CD4-positive, alpha-beta T cell treated with Interleukin-6 at 100 ng/mL for 8 hours (primary cell): Measurements from ENCODE around the gene PGR.
"Not testable (repeated sequence)": the region's sequence is repeated elsewhere in the genome, so short reads cannot be mapped to it uniquely, and the experiment has no call there.

Source experiments
- DNase-seq: peaks from one replicate; pipeline ENCODE4 v3.0.0-alpha.2; 2020; ENCODE audit warnings: mixed read lengths, low spot score

PGR gene

DNA sequence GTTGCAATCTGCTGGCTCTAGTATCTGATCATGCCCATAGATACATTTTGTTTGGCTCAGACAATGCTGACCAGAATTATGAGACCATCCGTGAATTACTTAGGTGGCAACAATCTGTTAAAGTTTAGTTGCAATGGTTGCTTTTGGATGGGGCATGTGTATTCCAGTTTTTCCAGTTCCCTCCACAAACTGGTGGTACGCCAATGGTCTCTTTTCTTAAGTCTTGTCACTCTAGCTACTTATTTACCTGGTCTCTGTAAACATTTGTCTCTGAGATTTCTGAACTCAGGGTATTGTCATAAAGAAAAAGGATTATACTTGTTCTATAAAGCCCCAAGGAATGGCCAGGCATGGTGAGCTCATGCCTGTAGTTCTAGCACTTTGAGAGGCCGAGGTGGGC lies 65.9 kb downstream of the PGR start:
- DNase-seq: no peak

DNA sequence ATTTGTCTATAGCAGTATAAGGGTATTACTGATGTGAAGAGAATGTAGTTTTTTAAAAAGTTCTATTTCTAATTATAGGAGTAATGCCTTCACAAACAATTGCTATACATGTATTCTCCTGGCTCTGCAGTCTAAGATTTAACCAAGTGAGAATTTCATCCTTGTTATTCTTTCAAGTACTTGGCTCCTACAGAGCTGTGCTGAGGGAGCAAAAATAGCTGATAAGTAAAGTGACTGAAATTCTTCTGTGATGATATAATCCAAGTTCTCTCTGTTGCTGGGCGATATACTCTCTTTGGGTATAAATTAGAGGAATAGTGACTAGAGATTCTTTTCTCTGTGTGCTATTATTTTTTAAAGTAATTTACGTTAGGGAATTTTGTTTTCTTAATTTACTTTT lies 68.0 kb downstream of the PGR start:
- no peak for DNase-seq

DNA sequence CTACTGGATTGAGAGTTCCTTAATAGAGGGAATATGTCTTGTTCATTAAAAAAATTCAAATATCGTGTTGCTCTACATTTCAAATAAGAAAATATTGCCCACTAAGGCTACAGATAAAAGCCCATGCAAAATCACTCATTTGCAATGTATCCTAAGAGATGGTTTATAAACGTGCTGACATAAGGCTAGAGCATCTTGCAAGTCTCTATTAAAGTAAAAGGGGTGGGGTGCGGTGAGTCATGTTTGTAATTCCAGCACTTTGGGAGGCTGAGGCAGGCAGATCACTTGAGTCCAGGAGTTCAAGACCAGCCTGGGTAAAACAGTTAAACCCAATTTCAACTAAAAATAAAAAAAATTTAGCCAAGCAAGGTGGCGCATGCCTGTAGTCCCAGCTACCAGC lies 70.3 kb downstream of the PGR start:
- no peak for DNase-seq

DNA sequence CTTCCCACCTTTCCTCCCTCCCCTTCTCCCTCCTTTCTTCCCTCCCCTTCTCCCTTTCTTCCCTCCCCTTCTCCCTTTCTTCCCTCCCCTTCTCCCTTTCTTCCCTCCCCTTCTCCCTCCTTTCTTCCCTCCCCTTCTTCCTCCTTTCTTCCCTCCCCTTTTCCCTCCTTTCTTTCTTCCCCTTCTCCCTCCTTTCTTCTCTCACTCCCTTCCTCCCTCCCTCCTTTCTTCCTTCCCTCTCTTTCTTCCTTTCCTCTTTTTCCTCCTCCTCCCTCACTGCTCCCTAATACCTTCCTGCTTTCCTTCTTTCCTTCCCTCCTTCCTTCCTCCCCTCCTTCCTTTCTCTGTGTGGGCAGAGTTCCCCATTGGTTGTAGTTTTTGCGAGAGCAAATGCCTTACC lies 76.1 kb downstream of the PGR start:
- no peak for DNase-seq

DNA sequence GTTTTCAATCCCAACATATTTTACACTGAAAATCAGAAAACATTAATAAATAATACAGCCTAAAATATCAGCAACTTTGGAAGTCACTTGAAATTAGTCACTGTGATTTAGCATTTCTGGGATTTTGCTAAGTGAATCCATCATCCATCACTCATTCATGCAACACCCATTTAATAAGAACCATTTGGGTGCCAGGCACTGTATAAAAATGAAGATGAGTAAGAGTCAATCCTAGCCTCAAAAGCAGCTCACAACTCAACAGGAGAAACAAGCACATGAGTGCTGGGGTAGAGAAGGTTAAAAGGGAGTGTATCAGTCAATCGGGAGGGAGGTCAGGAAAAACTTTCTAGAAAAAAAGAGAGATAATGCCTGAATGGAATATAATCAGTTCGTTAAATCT lies 77.9 kb downstream of the PGR start:
- no peak for DNase-seq

DNA sequence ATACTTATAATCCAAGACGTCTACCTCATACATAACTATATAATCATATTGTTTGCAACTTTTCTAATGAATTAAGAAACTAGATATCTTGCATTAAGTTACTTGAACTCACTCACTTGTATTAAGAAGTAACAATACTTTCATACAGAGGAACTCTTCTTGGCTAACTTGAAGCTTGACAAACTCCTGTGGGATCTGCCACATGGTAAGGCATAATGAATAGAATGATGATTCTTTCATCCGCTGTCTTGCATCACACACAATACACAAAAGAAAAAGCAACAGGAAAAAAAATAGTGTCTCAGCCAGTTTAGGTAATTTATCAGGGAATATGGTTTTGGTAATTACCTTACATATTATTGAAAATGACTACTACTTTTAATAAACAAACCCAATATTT lies 79.8 kb downstream of the PGR start:
- DNase-seq: no peak

DNA sequence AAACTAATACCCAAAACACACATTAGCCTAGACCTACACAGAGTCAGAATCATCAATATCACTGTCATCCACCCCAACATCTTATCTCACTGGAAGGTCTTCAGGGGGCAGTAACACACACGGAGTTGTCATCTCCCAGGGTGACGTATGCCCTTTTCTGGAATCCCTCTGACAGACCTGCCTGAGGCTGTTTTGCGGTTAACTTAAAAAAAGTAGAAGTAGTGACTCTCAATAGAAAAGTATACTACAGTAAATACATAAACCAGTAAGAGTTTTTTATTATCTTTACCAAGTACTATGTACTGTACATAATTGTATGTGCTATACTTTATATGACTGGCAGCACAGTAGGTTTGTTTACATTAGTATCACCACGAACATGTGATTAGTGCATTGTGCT lies 80.5 kb downstream of the PGR start:
- no peak for DNase-seq

DNA sequence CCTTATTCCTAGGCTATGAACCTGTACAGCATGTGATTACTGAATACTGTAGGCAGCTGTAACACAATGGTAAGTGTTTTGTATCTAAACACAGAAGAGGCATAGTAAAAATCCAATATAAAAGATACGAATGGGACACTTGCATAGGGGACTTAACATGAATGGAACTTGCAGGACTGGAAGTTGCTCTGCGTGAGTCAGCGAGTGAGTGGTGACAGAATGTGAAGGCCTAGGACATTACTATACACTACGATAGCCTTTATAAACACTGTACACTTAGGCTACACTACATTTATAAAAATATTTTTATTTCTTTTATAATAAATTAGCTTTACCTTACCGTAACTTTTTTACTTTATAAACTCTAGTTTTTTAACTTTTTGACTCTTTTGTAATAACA lies 81.1 kb downstream of the PGR start:
- DNase-seq: no peak

DNA sequence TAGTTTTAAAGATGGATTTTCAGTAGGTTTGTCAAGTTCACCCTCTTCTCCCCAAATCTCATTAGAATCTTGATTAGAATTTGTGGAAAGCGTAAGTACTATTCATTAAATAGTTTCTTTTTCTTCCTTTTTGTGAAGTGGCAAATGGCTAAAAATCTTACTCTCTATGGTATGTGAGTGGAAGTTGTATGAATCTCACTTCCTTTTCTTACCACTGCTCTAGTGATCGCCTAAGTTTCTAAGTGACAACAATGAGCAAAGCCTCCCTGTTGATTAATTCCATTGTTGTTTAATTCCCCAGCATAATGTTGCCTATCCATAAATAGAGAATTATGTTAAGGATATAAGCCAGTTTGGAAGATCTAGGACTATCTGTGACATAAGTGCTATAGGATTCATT lies 82.7 kb downstream of the PGR start:
- no peak for DNase-seq

DNA sequence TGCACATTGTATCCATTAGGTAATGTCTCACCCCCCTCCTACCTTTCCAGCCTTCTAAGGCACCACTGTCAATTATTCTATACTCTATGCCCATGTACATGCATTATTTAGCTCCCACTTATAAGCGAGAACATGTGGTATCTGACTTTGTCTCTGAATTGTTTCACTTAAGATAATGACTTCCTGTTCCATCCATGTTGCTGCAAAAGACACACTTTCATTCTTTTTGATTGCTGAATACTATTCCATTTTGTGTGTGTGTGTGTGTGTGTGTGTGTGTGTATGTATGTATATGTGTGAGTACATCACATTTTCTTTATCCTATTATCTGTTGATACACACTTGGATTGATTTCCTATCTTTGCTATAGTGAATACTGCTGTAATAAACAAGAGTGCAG lies 84.2 kb downstream of the PGR start:
- no peak for DNase-seq

DNA sequence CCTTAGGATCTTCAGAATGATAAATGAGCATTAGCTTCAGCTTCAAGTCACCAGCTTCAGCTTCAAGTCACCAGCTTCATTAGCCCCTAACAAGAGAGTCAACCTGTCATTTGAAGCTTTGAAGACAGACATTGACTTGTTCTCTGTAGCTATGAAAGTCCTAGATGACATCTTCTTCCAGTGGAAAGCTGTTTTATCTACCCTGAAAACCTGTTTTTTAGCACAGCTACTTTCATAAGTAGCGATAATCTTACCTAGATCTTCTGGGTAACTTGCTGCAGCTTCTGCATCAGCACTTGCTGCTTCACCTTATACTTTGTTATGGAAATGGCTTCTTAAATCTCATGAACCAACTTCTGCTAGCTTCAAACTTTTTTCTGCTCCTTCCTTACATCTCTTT lies 85.7 kb downstream of the PGR start:
- DNase-seq: no peak

DNA sequence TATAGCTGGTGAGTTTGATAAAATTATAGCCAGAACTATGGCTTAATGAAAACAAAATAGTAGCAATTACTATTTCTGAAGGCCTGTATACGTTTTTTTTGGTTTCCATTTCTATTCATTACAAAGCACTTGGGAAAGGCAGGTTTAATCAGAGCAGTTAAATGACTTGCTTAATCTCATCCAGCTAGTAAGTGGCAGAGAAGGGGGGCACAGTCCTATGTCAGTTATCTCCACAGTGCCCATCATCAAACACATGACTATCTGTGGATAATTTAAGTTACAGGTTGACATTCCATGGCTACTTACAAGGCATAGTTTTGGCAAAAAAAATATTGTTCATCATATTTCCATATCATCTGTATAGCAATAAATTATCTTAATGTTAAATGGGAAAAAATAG lies 93.7 kb downstream of the PGR start:
- no peak for DNase-seq

DNA sequence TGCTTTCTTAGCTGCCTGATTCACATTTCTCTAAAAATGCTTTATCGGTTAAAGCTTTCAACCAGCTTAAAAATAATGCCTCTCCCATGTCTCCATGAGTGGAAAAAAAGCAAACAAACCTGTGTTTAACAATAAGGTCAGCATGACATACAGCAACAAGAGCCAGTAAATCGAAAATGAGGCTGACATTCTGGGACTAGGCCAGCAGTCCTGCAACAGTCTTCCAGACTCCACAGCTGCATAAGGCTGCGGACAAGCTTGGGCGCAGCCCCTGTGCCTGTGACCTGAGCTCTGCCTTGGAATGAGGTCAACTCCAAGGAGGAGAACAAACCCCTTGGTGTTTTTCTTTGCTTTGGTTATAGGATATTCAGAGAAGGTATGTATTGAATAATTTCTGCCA lies 95.5 kb downstream of the PGR start:
- DNase-seq: no peak

DNA sequence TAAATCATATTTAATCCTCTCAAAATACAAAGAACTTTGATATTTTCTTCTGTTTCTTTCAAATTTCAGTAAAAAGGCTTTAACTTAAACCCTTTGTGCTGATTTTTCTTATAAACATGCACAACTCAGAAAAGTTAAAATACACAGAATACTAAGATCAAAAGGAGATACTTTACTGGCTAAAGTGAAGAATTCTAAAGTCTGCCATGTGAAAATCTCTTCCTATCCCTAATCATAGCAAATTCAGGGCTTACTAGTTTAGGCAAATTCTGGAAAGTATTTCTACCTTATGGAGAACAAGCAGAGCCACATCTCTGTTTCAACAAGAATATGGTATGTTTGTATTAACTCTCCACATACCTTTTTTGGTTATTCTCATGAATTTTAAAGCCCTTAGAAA lies 96.6 kb downstream of the PGR start:
- DNase-seq: no peak

DNA sequence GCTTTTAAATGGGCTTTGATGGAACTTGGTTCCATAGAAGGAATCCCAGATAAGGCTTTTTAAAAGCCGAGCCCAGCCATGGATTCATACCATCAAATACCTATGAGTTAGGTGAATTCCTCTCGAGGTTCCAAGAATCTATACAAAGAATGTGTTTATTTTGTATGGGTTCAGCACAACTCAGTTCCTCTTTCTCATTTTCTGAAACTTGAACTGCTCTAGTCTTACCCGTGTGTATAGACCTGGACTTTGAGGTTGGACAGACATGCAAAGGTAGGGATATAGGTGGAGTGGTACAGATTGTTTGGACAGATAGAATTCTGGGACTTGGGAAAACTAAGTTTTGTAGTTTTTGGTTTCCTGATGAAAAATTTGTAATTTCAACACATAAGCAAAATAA lies 97.9 kb downstream of the PGR start:
- no peak for DNase-seq

DNA sequence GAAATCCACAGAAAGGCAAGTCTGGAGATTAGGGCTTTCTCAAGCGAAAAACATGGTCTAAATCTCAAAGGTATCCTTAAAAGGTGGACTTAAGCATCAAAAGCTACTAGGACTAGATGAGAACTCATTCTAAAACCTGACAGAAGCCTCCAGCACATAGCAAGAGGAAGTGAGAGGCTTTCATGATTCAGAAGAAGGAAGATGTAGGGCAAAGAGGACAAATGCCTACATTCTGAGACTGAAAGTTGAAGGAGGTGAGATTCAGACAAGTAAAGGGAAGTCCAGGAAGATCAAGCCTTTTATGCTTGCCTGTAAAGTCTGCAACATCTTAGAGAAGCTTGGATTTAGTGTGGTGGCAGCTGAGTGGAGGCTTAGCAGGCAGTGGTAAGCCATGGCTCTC lies 98.9 kb downstream of the PGR start:
- DNase-seq: no peak

DNA sequence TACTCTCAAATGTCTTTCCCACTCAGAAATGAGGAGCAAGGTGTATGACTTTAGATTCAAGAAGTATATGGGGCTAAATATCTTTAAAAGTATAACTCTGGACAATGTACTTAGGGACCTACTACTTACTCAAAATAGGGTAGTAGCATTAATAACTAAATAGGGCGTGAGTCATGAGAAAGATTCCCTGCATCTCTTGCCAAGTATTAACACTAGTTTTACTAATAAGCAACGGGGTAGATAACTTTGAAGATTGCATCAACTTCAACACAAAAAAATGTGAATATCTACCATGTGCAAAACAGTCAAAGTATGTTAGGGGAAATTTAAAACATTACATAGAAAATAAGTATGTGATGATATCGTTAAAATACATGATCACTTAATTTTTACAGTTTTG lies 99.6 kb downstream of the PGR start:
- DNase-seq: no peak

DNA sequence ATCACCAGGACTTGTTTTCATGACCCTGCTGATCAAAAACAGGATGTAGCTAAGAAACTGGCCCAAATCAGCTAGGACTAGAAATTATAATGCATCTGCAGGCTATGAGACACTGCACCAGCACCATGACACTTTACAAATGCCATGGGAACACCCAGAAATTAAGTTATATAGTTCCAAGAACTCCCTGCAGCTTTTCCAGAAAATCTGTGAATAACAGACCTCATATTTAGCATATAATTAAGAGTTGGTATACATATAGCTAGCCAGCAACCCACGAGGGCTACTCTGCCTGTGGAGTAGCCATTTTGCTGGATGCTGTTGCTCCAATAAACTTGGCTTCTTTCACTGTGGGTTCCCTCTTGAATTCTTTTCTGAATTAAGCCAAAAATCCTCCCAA lies 101.0 kb downstream of the PGR start:
- DNase-seq: no peak

DNA sequence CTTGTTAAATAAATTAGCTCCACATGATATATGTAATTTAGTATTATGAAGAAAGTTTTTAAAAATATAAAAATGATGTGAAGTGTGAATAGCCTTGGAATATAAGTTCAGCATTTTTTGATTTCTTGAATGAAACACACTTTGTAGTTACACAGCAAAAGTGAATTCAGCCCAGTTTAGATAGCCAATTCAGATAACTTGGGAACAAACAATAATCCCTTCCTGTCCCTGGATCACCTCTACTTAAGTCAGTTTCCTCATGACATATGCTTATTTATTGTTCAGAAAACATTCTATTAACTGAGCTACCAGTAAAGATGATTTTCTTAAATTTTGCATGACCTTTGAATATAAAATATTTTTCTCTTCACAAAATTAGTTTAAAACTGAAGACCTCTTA lies 107.4 kb downstream of the PGR start:
- no peak for DNase-seq

DNA sequence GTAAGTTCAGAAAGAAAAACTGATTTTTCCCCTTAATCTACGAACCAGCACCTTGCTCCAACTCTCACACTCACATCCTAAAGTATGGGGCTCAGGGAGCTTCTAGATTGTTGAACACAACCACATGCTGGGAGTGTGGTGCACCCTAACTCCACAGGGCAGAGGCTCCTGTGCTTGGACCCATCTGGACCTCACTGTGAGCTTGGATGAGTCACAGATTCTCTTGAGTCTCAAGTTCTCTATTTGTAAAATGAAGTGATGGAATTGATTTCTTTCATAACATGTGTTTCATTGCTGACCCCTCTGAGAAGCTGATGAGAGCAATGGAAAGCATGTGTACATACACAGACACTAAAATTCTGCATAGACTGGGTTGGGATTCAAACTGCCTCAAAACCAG lies 109.7 kb downstream of the PGR start:
- DNase-seq: no peak

DNA sequence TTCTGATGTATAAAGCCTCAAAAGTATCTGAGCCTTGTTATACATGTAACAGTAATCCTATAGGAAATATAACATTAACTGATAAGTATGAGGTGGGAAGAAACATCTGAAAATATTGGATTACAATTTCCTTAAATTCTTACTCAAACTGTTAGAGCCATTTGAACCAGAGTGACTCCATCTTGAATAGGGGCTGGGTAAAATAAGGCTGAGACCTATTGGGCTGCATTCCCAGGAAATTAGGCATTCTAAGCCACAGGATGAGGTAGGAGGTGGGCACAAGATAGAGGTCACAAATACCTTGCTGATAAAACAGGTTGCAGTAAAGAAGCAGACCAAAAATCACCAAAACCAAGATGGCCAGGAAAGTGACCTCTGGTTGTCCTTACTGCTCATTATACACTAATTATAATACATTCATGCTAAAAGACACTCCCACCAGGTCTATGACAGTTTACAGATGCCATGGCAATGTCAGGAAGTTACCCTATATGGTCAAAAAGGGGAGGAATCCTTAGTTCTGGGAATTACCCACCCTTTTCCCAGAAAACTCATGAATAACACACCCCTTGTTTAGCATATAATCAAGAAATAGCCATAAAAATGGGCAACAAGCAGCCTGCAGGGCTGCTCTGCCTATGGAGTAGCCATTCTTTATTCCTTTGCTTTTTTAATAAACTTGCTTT lies 114.9 kb downstream of the PGR start:
- DNase-seq: no peak

DNA sequence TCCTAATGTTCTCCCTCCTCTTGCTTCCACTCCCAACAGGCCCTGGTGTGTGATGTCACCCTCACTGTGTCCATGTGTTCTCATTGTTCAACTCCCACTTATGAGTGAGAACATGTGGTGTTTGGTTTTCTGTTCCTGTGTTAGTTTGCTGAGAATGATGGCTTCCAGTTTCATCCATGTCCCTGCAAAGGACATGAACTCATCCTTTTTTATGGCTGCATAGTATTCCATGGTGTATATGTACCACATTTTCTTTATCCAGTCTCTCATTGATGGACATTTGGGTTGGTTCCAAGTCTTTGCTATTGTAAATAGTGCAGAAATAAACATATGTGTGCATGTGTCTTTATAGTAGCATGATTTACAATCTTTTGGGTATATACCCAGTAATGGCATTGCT lies 115.9 kb downstream of the PGR start:
- not testable (repeated sequence) for DNase-seq

DNA sequence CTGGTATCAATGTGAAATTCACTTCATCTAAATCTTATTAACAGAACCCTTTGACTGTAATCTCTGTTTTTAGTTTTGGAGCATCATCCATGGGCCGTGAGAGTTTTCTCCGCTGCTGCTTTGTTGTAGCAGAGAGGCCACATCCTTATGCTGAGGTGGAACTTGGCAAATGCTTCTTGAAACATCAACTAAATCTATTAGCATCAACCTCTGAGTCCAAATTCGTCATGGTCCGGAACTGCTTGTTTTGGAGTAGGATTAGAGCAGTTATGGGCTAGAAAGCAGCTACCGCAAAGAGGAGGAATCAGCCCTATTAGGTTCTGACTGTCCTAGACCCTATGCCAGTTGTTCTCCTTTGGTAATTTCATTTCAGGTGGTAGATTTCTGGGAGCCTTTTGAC lies 117.7 kb downstream of the PGR start:
- DNase-seq: no peak

DNA sequence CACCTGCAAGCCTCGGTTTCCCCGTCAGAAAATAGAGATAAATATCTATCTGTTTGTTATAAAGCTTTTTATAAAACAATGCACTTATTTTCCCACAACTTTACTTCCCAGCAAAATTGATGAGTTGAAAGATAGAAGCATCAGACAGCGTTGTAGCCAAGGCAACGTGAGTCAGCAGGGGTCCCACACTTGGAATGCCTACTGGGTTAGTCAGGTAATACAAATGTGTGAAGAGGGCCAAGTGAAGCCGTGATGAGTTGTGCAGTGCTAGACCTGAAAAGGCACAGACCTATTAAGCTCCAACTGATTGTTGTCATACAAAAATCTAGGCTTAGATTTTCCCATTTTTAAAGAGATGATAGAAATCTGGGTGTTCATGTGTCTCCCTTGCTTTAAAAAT lies 118.7 kb downstream of the PGR start:
- no peak for DNase-seq

DNA sequence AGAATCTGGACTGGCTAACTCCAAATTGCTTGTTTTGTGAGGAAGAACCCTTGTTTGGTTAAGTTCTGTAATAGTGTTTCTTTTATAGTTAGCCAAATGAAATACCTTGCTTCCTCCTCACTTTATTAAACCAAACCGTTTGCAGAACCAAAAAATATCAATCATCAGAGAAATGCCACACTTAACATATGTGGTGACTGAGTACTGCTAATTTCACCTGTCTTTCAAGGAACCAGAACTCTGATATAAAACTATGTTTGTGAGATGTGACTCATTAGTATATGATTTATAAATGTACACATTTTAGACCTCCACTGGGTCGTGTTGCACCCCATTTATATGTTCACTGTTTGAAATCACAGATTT lies 119.9 kb downstream of the PGR start:
- no peak for DNase-seq
